GM19324 (cell line): ENCODE data around the gene CD151.

Experiments used
- ATAC-seq: cut with Tn5 transposase; IDR thresholded peaks from one replicate; pipeline ENCODE4 v1.9.1; 2021; ENCODE audit warnings: mild to moderate bottlenecking, moderate library complexity; ENCODE audit not compliant: unreplicated experiment, low FRiP score

Gene CD151

GRCh38 chr11:869399-870126 lies 36.8 kb downstream of the CD151 start:
- no peak for ATAC-seq

GRCh38 chr11:870127-870413 lies 37.3 kb downstream of the CD151 start:
- ATAC-seq = no peak

- no peak for ATAC-seq
Observed at GRCh38 chr11:870418-870817, 37.7 kb downstream of the CD151 start.

- ATAC-seq = no peak
Observed at GRCh38 chr11:871472-871871, 38.7 kb downstream of the CD151 start.

- ATAC-seq = no peak
Observed at GRCh38 chr11:872799-873198, 40.0 kb downstream of the CD151 start.

GRCh38 chr11:873706-874105 lies 41.0 kb downstream of the CD151 start:
- no peak for ATAC-seq

GRCh38 chr11:875203-875602 lies 42.5 kb downstream of the CD151 start:
- ATAC-seq = no peak

GRCh38 chr11:875769-876301 lies 43.1 kb downstream of the CD151 start:
- no peak for ATAC-seq

- ATAC-seq = no peak
Observed at GRCh38 chr11:876545-876944, 43.8 kb downstream of the CD151 start.

- ATAC-seq = no peak
Observed at GRCh38 chr11:877565-877964, 44.8 kb downstream of the CD151 start.

GRCh38 chr11:880447-880846 lies 47.7 kb downstream of the CD151 start:
- no peak for ATAC-seq

- ATAC-seq = no peak
Observed at GRCh38 chr11:882596-882995, 49.8 kb downstream of the CD151 start.

GRCh38 chr11:883527-883926 lies 50.8 kb downstream of the CD151 start:
- no peak for ATAC-seq

GRCh38 chr11:884578-885070 lies 51.9 kb downstream of the CD151 start:
- no peak for ATAC-seq

GRCh38 chr11:886568-886967 lies 53.8 kb downstream of the CD151 start:
- no peak for ATAC-seq

- no peak for ATAC-seq
Observed at GRCh38 chr11:887589-887988, 54.8 kb downstream of the CD151 start.
